T-helper 17 cell (primary cell): Measurements from ENCODE around the gene LGALS12. TPM values are rescaled to one million over a fixed set of nuclear protein-coding genes. Genes with fewer than 3 reads are reported as not detected.
"Not testable (repeated sequence)": the region's sequence is repeated elsewhere in the genome, so short reads cannot be mapped to it uniquely, and the experiment has no call there.

Experiments used
- ATAC-seq: fragments of 150-1000 bp; cut with Tn5 transposase; 2 replicates; pipeline ENCODE4 v1.10.0; 2021; ENCODE audit warnings: mild to moderate bottlenecking, moderate library complexity
- DNase-seq, 3 donors: peaks; one replicate each; pipeline versions ENCODE4 v3.0.0 to v3.0.0-alpha.2; 2020 to 2021
- H3K9me3 ChIP-seq: one replicate; pipeline ENCODE4 v1.7.0; 2013; ENCODE audit warnings: low read length, mild to moderate bottlenecking; ENCODE audit not compliant: control insufficient read depth, poor library complexity, severe bottlenecking
- H3K27ac Mint-ChIP-seq: one replicate; pipeline ENCODE4 v1.8.0; 2022; ENCODE audit warnings: mild to moderate bottlenecking, moderate library complexity, mixed read lengths
- H3K27me3 Mint-ChIP-seq: one replicate; pipeline ENCODE4 v1.8.0; 2022; ENCODE audit warnings: mixed read lengths
- H3K36me3 Mint-ChIP-seq: one replicate; pipeline ENCODE4 v1.8.0; 2022; ENCODE audit warnings: low read depth, mixed read lengths
- H3K4me1 Mint-ChIP-seq: one replicate; pipeline ENCODE4 v1.8.0; 2022; ENCODE audit warnings: mild to moderate bottlenecking, mixed read lengths
- H3K4me3 Mint-ChIP-seq: one replicate; pipeline ENCODE4 v1.8.0; 2022; ENCODE audit warnings: mild to moderate bottlenecking, moderate library complexity, mixed read lengths
- total RNA-seq, 4 donors: library from RNA in 2 of 4; stranded (reverse) in 2 of 4; gene quantifications; one replicate each; pipeline ENCODE4 v1.2.3 and lab custom pipeline; 2022 to 2026

The LGALS12 gene
- total RNA-seq, 2 donors from 2014 or later: 0.72 to 9.7 TPM

DNA sequence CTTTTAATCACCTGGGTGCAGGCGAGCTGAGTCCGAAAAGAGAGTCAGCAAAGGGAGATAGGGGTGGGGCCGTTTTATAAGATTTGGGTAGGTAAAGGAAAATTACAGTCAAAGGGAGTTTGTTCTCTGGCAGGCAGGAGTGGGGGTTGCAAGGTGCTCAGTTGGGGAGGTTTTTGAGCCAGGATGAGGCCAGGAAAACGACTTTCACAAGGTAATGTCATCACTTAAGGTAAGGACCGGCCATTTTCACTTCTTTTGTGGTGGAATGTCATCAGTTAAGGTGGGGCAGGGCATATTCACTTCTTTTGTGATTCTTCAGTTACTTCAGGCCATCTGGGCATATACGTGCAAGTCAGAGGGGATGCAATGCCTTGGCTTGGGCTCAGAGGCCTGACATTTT is 23.5 kb downstream of the LGALS12 start:
- peaks cover 36% of the 10 kb centered on the region for H3K4me1 Mint-ChIP-seq
- peak overlapping the region; percentile 87 for H3K27ac Mint-ChIP-seq
- not testable (repeated sequence) for H3K27me3 Mint-ChIP-seq, H3K4me3 Mint-ChIP-seq, H3K36me3 Mint-ChIP-seq, H3K9me3 ChIP-seq, DNase-seq, ATAC-seq

DNA sequence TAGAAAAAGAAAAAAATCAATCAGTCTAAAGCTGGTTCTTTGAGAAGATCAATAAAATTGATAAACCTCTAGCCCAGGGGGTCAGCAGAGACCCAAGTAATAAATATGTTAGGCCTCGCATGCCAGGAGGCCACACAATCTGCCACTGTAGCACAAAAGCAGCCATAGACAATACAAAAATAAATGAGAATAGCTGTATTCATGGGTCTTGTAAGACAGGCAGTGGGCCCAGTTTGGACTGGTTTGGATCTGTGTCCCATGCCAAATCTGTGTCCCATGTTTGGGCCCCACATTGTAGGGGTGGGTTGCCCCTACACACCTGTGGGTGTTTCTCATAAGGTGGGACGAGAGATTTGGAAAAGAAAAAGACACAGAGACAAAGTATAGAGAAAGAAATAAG is 24.1 kb downstream of the LGALS12 start:
- no peaks in the 10 kb centered on the region for H3K9me3 ChIP-seq
- Mint-ChIP-seq H3K27me3 (no peaks in the 10 kb centered on the region), H3K27ac (peak overlapping the region; percentile 87), H3K4me3 (no peak overlapping the region), H3K36me3 (no peaks in the 10 kb centered on the region), H3K4me1 (peaks cover 36% of the 10 kb centered on the region)
- ATAC-seq: no peak
- no peak for DNase-seq

DNA sequence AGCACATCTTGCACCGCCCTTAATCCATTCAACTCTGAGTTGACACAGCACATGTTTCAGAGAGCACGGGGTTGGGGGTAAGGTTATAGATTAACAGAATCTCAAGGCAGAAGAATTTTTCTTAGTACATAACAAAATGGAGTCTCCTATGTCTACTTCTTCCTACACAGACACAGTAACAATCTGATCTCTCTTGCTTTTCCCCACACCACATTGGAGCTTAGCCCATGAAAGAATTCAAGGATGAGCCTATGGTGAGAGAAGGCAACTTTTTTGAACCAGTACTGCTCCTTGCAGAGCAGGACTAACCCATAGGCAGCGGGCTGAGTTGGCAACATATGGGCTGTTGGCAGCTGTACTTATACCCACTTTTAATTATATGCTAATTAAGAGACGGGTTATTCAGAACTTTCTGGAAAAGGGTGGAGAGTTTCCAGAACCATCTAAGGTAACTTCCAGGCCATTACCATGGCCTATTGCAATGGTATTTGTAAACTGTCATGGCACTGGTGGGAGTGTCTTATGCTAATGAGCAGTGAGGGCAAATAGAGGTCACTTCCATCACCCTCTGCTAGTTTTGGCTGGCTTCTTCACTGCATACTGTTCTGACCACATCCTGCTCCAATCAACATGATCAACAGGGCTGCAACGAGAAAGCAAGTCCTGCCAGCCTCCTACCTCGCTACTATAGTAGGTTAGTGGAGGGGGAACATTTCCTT is 25.3 kb downstream of the LGALS12 start:
- H3K27me3 Mint-ChIP-seq, H3K9me3 ChIP-seq, H3K36me3 Mint-ChIP-seq: not testable (repeated sequence)
- Mint-ChIP-seq H3K4me1 (peaks cover 40% of the 10 kb centered on the region), H3K4me3 (peak overlapping the region; percentile 75), H3K27ac (peak overlapping the region; percentile 95)
- peak in 2 of 3 donors; percentile 39 to 41 for DNase-seq
- peak; percentile 97 for ATAC-seq

DNA sequence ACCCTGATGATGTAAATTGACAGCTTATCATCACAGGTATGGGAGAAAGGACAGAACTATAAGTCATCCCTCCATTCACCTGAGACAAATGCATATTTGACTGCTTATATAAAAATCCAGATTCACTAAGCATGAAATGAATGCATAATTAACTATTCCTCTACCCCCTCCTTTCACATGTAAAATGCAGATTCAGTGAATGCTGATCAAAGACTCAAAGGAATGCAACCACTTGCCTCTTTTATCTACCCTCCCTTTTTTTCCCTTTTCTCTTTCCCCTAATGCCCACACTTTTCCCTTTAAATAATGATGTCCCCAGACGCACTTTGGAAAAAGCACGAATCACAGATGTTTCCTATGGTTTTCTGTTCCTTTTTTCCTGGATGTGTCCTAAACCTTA is 26.2 kb downstream of the LGALS12 start:
- ATAC-seq (no peak), DNase-seq (no peak)
- peak overlapping the region; percentile 75 for H3K4me3 Mint-ChIP-seq
- no peaks in the 10 kb centered on the region for H3K36me3 Mint-ChIP-seq
- H3K9me3 ChIP-seq: no peaks in the 10 kb centered on the region
- no peaks in the 10 kb centered on the region for H3K27me3 Mint-ChIP-seq
- H3K4me1 Mint-ChIP-seq: peaks cover 45% of the 10 kb centered on the region
- H3K27ac Mint-ChIP-seq: peak overlapping the region; percentile 95

DNA sequence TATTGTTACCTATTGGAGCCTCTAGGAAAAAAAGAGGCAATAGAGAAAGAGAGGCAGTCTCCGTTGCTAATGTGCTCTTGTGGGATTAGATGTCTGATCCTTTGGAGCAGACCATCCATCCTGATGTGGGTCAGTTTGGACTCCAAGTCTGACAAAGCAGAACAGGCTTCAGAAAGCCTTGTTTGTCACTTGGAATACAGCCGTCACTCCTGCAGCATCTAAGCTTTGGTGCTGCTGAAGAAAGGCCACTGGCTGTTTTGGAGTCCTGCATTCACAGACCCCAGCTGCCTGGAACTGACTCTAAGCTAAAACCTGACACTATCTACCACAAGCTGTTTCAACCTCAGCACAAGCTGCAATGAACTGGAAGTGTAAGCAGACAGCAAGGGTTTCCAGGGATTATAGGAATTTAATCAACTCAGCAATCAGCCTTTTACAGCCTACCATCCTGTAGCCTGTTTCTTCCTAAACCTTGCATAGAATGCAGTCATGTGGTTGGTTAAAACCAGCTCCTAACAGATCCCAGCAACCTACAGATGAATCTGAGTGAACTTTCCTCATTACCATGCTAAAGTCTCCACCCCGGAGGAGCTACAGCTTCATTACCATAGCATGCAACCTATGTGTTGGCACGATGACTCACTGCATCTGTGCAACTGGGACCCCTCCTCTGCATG is 27.1 kb downstream of the LGALS12 start:
- Mint-ChIP-seq H3K27ac (peak overlapping the region; percentile 95), H3K4me3 (peak overlapping the region; percentile 50), H3K36me3 (no peaks in the 10 kb centered on the region), H3K4me1 (peaks cover 53% of the 10 kb centered on the region), H3K27me3 (no peaks in the 10 kb centered on the region)
- H3K9me3 ChIP-seq: no peaks in the 10 kb centered on the region
- DNase-seq (no peak), ATAC-seq (no peak)

DNA sequence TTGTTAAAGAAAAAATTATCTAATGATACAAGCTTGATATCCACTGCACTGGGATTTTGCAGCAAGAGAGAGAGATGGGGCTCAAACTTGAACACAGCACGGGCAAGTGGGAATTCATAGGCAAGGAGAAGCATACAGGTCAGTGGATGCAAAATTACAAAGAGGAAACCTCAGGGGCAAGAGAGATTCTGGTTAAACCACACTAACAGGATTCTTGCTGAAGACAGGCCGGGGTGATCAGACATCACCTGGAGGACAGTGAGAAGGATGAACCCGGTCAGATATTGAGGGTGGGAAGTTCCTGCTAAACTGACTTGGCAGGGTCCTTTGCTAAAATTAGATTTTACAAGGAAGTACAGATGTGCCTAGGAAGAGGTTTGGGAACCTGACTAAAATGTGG is 28.2 kb downstream of the LGALS12 start:
- DNase-seq (no peak), ATAC-seq (no peak)
- no peaks in the 10 kb centered on the region for H3K9me3 ChIP-seq
- Mint-ChIP-seq H3K27ac (peak overlapping the region; percentile 95), H3K4me3 (peak overlapping the region; percentile 53), H3K36me3 (no peaks in the 10 kb centered on the region), H3K4me1 (peaks cover 60% of the 10 kb centered on the region), H3K27me3 (no peaks in the 10 kb centered on the region)

DNA sequence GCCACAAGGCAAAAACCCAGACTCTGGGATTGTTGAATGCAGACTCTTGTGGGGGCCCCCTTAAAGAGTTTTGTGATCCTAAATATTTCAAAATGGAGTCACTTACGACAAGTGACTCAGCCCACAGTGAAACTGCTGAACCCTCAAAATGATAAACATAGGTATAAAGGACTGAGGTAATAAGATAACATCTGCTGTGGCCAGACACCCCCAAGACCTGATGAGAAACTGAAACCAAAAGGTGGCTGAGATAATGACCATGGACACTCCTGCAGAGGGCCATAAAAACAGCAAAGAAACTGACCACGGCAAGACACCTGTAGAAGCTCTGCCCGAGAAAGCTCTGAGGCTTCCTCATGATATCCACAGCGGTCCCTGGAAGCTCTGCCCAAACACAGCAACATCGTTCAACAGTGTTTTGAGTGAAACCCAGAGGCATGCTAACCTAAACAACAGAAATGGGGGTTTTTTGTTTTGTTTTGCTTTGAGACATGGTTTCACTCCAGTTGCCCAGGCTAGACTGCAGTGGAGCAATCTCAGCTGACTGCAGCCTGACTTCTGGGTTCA is 29.1 kb downstream of the LGALS12 start:
- peaks cover 2% of the 10 kb centered on the region for H3K36me3 Mint-ChIP-seq
- peak overlapping the region; percentile 93 for H3K4me3 Mint-ChIP-seq
- H3K9me3 ChIP-seq: no peaks in the 10 kb centered on the region
- H3K27me3 Mint-ChIP-seq: no peaks in the 10 kb centered on the region
- peak; percentile 44 for ATAC-seq
- peak overlapping the region; percentile 95 for H3K27ac Mint-ChIP-seq
- DNase-seq: no peak
- peaks cover 58% of the 10 kb centered on the region for H3K4me1 Mint-ChIP-seq

DNA sequence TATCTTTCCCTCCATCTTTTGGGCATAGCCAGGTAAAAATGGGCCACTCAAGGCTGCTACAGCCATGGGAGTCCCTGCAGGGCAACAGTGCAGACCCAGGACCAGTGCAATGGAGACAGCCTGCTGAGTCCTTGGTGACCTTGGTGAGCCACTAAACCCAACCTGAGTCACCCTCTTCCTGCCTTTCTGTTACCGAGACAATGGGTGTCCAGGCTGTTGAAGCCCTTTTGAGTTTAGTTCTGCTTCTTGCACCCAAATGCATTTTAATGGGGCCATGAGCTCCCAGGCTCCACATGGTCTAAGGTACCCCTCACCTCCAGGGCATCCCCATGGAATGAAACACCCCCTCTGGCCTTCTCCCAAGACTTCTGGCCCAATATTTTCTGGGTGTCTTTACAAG is 29.9 kb downstream of the LGALS12 start:
- Mint-ChIP-seq H3K27me3 (no peaks in the 10 kb centered on the region), H3K4me1 (peaks cover 58% of the 10 kb centered on the region), H3K36me3 (peaks cover 2% of the 10 kb centered on the region), H3K27ac (peak overlapping the region; percentile 95), H3K4me3 (peak overlapping the region; percentile 93)
- H3K9me3 ChIP-seq: no peaks in the 10 kb centered on the region
- DNase-seq (peak in 1 of 3 donors; percentile 15), ATAC-seq (no peak)

DNA sequence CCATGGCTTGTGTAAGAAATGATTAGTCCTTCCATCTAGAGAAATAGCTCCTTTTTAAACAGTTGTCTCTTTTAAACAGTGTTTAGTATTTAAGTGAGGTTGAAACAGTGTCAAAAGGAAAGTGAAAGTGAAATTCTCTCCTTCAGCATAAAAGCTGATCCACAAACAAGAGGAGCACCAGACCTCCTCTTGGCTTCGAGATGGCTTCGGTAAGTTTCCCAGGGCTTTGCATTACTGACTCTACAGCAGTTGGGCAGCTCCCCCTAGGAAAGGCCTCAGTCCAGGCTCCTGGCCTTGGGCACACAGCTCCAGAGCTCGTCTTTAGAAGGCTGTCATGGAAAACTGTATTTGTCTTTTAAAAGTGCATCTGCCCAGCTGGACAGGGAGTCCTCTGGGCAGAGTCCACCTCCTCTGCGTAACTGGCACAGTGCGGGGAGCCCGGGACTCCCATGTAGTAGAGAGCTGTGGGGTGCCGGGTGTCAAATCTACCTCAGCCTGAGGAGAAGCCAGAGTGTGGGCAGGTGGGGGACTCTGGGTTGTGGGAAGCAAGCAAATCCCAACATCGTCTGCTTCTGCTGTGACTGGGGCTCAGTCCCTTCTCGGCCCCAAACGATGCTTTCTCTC is 30.9 kb downstream of the LGALS12 start, which contains the start of gene PLAAT4:
Gene PLAAT4, plus strand, starts transcription at position 140 of the 624 bp plus-strand sequence. Its CDS starts 61 bp downstream, at position 201.
- H3K4me3 Mint-ChIP-seq: peak within 1 kb of the TSS; percentile 93

DNA sequence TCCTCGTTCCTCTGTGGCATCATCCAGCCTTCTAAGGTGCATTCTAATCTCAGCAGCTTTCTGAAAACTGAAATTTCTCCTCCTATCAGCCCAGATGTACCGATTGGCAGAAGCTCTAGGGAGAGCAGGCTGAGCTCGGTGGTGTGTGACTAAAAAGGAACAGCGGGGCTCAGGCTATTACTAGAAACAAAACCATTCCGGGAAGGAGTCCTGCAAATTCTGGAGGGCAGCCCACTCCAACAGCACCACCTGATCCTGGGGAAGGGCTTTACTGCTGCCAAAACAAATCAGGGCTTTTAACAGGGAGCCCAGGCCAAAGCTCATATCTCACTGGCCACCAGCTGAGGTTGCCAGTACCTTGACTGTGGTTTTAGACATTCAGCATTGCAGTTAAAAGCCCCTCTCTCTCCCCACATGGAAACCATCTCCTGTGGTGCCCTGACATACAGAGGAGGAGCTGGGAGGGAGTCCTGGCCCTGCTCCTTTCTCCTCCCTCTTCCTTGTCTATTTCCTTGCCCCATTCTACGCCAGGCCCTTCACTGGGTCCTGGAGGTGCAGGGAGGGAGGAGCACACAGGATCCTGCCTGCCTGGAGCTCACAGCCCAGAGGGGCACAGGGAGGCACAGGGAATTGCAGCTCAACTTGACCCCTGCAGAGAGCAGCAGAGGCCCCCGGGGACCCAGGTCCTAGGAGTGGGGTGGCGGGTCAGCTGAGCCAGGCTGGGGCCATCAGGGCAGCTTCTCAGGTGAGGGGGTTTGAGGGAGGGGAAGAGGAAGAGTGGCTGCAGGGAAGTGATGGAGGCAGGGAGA is 31.6 kb downstream of the LGALS12 start:
- H3K4me1 Mint-ChIP-seq: peaks cover 51% of the 10 kb centered on the region
- peak overlapping the region; percentile 95 for H3K27ac Mint-ChIP-seq
- DNase-seq: no peak
- peak overlapping the region; percentile 93 for H3K4me3 Mint-ChIP-seq
- no peaks in the 10 kb centered on the region for H3K9me3 ChIP-seq
- ATAC-seq: peak; percentile 39
- H3K27me3 Mint-ChIP-seq: no peaks in the 10 kb centered on the region
- peaks cover 2% of the 10 kb centered on the region for H3K36me3 Mint-ChIP-seq

More for the DNA sequence above, 30.9 kb downstream of the LGALS12 start, which contains the start of gene PLAAT4:
- no peak for DNase-seq
- H3K36me3 Mint-ChIP-seq: peaks cover 2% of the 10 kb centered on the region
- peaks cover 52% of the 10 kb centered on the region for H3K4me1 Mint-ChIP-seq
- ATAC-seq: peak; percentile 63
- no peaks in the 10 kb centered on the region for H3K9me3 ChIP-seq
- no peaks in the 10 kb centered on the region for H3K27me3 Mint-ChIP-seq
- H3K27ac Mint-ChIP-seq: peak within 1 kb of the TSS; percentile 95

DNA sequence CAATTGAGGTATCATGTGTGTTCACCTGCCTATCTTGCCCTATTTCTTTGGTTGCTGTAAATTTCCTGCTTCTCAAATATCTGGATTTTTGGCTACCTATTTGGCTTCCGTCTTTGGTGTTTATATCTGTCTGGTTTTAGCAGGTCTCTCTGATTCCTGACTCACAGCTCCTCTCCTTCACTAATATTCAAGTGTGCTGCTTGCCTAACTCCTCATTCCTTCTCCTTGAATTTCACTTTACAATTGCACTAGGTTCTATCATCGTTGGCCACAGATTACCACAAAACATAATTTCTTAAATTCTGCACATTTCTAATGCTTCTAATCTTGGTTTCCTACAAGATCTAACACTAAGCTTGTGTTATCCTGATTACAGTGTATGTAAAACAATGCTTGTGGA is 36.6 kb downstream of the LGALS12 start:
- H3K4me3 Mint-ChIP-seq, H3K27me3 Mint-ChIP-seq, H3K36me3 Mint-ChIP-seq, DNase-seq, ATAC-seq, H3K9me3 ChIP-seq: not testable (repeated sequence)
- peaks cover 36% of the 10 kb centered on the region for H3K4me1 Mint-ChIP-seq
- peak overlapping the region; percentile 86 for H3K27ac Mint-ChIP-seq

DNA sequence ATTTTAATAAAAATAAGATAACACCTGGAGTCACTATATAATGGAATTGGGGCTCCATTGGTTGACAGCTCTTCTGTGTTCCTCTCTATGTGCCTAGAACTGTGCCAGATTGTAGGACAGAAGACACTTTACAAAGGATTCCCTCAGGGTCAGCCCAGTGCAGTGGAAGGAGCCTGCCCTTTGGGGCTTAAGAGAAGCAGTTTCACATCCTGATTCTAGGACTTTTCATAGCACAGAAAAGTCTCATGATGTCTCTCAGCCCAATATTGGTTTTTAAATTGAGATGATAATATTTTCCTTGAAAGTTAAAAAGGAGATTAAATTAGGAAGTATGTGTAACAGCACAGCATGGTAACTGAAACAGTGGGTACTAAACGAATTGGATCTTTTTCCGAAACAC is 37.8 kb downstream of the LGALS12 start:
- no peaks in the 10 kb centered on the region for H3K9me3 ChIP-seq
- Mint-ChIP-seq H3K27ac (peak overlapping the region; percentile 86), H3K36me3 (peaks cover 13% of the 10 kb centered on the region), H3K27me3 (no peaks in the 10 kb centered on the region), H3K4me3 (no peak overlapping the region), H3K4me1 (peaks cover 29% of the 10 kb centered on the region)
- DNase-seq (no peak), ATAC-seq (no peak)
